Esophagus muscularis mucosa (tissue), 4 donors: ENCODE measurements around the gene DTWD1.

Experiments used
- EP300 ChIP-seq: sonication (generic); formaldehyde crosslinking; IDR thresholded peaks from one replicate; pipeline ENCODE4 v1.6.1; 2017; ENCODE audit warnings: antibody characterized with exemption
- POLR2A ChIP-seq: fragments of 450-650 bp; IDR thresholded peaks from one replicate; pipeline ENCODE4 v1.6.1; 2017; ENCODE audit warnings: antibody characterized with exemption, moderate library complexity, mild to moderate bottlenecking, low read depth
- TF ChIP-seq, protein P1 (sequence below), 3 experiments: fragments of 200-600 bp in 2 of 3; fragments of 450-650 bp in 1 of 3; sonication (generic) in 2 of 3; IDR thresholded peaks; one replicate each; pipeline ENCODE4 v1.5.1; 2017 to 2019; ENCODE audit warnings: antibody characterized with exemption in 3 of 3, mild to moderate bottlenecking in 2 of 3, moderate library complexity in 1 of 3

DNA sequence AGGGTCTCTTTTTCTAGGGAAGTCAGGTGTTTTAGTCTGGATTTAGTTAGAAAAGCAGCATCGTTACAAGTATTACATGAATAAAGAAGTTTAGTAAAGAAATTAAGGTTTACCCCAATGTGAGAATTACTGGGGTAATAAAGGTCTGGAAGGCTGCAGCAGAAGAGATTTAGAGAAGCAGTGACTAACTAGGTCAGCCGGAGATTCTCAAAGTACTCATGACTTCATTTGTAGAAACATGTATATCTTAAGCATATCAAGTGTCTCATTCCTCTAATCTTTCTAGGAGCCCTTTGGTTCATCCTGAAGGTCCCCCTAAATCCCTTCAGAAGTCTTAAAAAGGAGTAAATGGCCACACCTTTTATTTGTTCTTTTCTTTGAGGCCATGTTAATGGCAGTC is 26.0 kb downstream of the DTWD1 start:
- no peak for TF ChIP-seq EP300
- TF ChIP-seq, protein P1, sequence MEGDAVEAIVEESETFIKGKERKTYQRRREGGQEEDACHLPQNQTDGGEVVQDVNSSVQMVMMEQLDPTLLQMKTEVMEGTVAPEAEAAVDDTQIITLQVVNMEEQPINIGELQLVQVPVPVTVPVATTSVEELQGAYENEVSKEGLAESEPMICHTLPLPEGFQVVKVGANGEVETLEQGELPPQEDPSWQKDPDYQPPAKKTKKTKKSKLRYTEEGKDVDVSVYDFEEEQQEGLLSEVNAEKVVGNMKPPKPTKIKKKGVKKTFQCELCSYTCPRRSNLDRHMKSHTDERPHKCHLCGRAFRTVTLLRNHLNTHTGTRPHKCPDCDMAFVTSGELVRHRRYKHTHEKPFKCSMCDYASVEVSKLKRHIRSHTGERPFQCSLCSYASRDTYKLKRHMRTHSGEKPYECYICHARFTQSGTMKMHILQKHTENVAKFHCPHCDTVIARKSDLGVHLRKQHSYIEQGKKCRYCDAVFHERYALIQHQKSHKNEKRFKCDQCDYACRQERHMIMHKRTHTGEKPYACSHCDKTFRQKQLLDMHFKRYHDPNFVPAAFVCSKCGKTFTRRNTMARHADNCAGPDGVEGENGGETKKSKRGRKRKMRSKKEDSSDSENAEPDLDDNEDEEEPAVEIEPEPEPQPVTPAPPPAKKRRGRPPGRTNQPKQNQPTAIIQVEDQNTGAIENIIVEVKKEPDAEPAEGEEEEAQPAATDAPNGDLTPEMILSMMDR (IDR thresholded peaks at IDR 0.05), result no peak
- no peak for TF ChIP-seq POLR2A
